HG03439 (cell line): ENCODE results near the gene GRK5.
"Not testable (repeated sequence)": the region's sequence is repeated elsewhere in the genome, so short reads cannot be mapped to it uniquely, and the experiment has no call there.

ENCODE experiments used
- ATAC-seq: cut with Tn5 transposase; IDR thresholded peaks from one replicate; pipeline ENCODE4 v1.9.1; 2021; ENCODE audit warnings: mild to moderate bottlenecking, moderate library complexity; ENCODE audit not compliant: unreplicated experiment

GRK5 gene

GRCh38 chr10:119207366-119207666 is at the start of gene GRK5:
GRK5 (plus strand) TSS chr10:119207571; CDS start chr10:119207918, 347 bp downstream.
- peak; percentile 82 for ATAC-seq

GRCh38 chr10:119159332-119159731 is 48.0 kb upstream of the GRK5 start:
- no peak for ATAC-seq

- no peak for ATAC-seq
Observed at GRCh38 chr10:119161680-119162451, 45.5 kb upstream of the GRK5 start.

GRCh38 chr10:119162452-119163092 is 44.8 kb upstream of the GRK5 start:
- no peak for ATAC-seq

- ATAC-seq = peak; percentile 82
Observed at GRCh38 chr10:119165171-119166117, 41.9 kb upstream of the GRK5 start, which contains the start of gene SFXN4. SFXN4 (minus strand) TSS chr10:119165714; CDS start chr10:119165647, 67 bp downstream.

GRCh38 chr10:119166118-119166500 is 41.3 kb upstream of the GRK5 start:
- no peak for ATAC-seq

- ATAC-seq = no peak
Observed at GRCh38 chr10:119166564-119166963, 40.8 kb upstream of the GRK5 start.

- no peak for ATAC-seq
Observed at GRCh38 chr10:119167041-119167440, 40.3 kb upstream of the GRK5 start.

- no peak for ATAC-seq
Observed at GRCh38 chr10:119174109-119174508, 33.3 kb upstream of the GRK5 start.

GRCh38 chr10:119176166-119176565 is 31.2 kb upstream of the GRK5 start:
- no peak for ATAC-seq

- peak; percentile 21 for ATAC-seq
Observed at GRCh38 chr10:119177708-119178371, 29.5 kb upstream of the GRK5 start.

- ATAC-seq = peak; percentile 89
Observed at GRCh38 chr10:119178372-119179119, 28.8 kb upstream of the GRK5 start, which contains the start of gene PRDX3. PRDX3 (minus strand) TSS chr10:119178812; CDS start chr10:119178790, 22 bp downstream.

GRCh38 chr10:119180850-119181400 is 26.4 kb upstream of the GRK5 start:
- ATAC-seq = not testable (repeated sequence)

GRCh38 chr10:119183664-119184412 is 23.5 kb upstream of the GRK5 start:
- ATAC-seq = no peak

GRCh38 chr10:119189811-119190282 is 17.5 kb upstream of the GRK5 start:
- no peak for ATAC-seq

- ATAC-seq = no peak
Observed at GRCh38 chr10:119190353-119190752, 17.0 kb upstream of the GRK5 start.

GRCh38 chr10:119190954-119191785 is 16.2 kb upstream of the GRK5 start:
- ATAC-seq = no peak

GRCh38 chr10:119191881-119192280 is 15.5 kb upstream of the GRK5 start:
- no peak for ATAC-seq
